Measurements from ENCODE around the gene HAUS3. TPM values are rescaled to one million over a fixed set of nuclear protein-coding genes. Genes with fewer than 3 reads are reported as not detected.

HAUS3 gene
- total RNA-seq, 1 donor from 2014 or later: 13.0 TPM

DNA sequence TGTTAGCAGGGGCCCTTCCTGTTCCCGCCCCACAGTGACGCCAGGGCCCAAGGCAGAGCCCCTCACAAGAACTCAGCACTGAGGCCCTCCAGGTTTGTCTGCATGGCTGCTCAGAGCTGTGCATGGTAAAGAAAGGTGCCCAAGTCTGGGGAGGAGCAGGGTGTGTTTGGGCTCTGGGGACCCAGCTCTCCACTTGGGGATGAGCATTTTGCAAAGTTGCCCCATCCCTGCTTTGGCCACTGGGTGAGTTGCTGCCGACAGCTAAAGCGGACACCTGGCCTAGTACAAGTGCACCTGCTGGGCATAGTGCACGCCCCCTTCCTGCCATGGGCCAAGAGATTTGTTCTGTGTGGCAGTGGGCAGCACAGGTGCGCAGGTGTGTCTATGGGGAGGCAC is 22.0 kb upstream of the HAUS3 start:
- H3K27me3 ChIP-seq: no peaks in the 10 kb centered on the region
- H3K4me3 ChIP-seq: no peak overlapping the region
- TF ChIP-seq, protein P1, sequence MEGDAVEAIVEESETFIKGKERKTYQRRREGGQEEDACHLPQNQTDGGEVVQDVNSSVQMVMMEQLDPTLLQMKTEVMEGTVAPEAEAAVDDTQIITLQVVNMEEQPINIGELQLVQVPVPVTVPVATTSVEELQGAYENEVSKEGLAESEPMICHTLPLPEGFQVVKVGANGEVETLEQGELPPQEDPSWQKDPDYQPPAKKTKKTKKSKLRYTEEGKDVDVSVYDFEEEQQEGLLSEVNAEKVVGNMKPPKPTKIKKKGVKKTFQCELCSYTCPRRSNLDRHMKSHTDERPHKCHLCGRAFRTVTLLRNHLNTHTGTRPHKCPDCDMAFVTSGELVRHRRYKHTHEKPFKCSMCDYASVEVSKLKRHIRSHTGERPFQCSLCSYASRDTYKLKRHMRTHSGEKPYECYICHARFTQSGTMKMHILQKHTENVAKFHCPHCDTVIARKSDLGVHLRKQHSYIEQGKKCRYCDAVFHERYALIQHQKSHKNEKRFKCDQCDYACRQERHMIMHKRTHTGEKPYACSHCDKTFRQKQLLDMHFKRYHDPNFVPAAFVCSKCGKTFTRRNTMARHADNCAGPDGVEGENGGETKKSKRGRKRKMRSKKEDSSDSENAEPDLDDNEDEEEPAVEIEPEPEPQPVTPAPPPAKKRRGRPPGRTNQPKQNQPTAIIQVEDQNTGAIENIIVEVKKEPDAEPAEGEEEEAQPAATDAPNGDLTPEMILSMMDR (IDR thresholded peaks at IDR 0.05): no peak
- DNase-seq: peak; percentile 60
- intact Hi-C loops (cut with DNase I): no loop called here
- no peak overlapping the region for H3K27ac ChIP-seq
- H3K4me1 ChIP-seq: peaks cover 49% of the 10 kb centered on the region
- peaks cover under 1% of the 10 kb centered on the region for H3K36me3 ChIP-seq
- no peak for ATAC-seq
- no peaks in the 10 kb centered on the region for H3K9me3 ChIP-seq

DNA sequence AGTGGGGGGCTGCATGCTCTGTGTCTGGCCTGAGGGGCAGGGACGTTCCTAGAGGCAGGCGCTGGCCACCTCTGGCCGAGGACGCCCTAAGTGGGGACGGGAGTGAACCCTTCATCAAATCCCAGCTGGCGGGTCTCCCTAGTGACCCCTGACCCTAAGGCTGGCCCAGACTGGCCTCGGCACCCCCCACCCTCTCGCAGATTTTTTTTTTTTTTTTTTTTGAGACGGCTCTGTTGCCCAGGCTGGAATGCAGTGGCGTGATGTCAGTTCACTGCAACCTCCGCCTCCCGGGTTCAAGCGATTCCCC is 21.0 kb upstream of the HAUS3 start:
- Histone ChIP-seq H3K4me1 (peaks cover 59% of the 10 kb centered on the region), H3K27me3 (no peaks in the 10 kb centered on the region), H3K4me3 (peak overlapping the region; percentile 74), H3K9me3 (no peaks in the 10 kb centered on the region), H3K36me3 (peaks cover 11% of the 10 kb centered on the region), H3K27ac (peak overlapping the region; percentile 93)
- ATAC-seq (no peak), DNase-seq (no peak)
- TF ChIP-seq, protein P1 (IDR thresholded peaks at IDR 0.05): no peak
- intact Hi-C loops (cut with DNase I): no loop called here

DNA sequence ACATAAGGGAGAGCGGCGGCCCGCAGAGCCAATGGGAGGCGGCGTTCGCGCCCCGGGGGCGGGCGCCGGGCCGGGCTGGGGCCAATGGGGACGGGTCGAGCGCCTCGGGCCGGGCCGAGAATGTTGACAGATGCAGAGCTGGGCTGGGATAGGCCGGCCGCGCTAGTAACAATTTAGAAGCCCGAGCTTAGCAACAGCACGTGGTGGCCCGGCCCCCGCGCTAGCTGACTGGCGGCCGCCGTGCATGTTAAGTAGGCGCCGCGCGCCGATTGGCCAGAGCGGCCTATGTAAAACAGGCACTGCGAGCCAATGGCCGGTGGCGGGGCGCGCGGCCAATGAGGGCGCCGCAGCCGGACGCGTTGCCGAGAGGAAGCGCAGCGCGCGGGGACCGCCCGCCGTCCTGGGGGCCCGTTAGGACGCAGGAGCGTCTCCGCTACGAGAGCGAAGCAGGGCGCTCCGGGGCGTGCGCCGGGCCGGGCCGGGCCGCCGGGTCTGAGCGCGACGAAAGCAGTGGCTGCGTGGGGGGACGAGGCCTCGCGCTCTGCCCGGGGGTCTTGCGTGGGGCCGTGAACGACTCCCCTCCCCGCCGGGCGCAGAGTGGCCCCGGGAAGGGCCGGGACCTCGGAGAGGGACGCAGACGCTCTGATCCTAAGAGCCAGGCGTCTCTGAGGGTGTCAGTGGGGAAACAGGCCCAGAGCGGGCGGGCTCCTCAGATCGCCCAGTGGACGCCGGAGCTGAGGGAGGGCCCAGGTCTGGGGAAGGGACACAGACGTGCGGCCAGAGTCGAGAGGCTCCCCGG is 20.4 kb upstream of the HAUS3 start:
- peaks cover 65% of the 10 kb centered on the region for H3K4me1 ChIP-seq
- peaks cover 11% of the 10 kb centered on the region for H3K36me3 ChIP-seq
- ATAC-seq (peak; percentile 94), DNase-seq (peak; percentile 100)
- TF ChIP-seq, protein P1 (IDR thresholded peaks at IDR 0.05): no peak
- peak overlapping the region; percentile 92 for H3K4me3 ChIP-seq
- no peaks in the 10 kb centered on the region for H3K27me3 ChIP-seq
- intact Hi-C loops (cut with DNase I): no loop called here
- H3K27ac ChIP-seq: peak overlapping the region; percentile 93
- no peaks in the 10 kb centered on the region for H3K9me3 ChIP-seq

DNA sequence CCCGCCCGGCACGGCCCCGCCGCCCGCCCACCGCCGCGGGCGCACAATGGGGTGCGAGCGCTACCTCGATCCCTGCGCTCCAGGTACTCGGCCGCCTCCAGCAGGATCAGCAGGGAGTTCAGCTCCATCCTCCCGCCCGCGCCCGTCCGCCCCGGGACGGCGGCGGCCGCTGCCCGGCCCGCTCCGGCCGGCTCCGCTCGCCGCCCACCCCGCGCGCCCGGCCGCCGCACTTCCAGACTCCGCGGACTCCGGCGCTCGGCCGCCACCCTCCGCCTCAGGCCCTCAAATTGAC is 19.9 kb upstream of the HAUS3 start, which contains the start of gene MXD4:
MXD4 (minus strand) TSS at position 257 of the 292 bp plus-strand sequence; CDS start at position 128, 129 bp downstream.
- intact Hi-C loops (cut with DNase I): no loop called here

DNA sequence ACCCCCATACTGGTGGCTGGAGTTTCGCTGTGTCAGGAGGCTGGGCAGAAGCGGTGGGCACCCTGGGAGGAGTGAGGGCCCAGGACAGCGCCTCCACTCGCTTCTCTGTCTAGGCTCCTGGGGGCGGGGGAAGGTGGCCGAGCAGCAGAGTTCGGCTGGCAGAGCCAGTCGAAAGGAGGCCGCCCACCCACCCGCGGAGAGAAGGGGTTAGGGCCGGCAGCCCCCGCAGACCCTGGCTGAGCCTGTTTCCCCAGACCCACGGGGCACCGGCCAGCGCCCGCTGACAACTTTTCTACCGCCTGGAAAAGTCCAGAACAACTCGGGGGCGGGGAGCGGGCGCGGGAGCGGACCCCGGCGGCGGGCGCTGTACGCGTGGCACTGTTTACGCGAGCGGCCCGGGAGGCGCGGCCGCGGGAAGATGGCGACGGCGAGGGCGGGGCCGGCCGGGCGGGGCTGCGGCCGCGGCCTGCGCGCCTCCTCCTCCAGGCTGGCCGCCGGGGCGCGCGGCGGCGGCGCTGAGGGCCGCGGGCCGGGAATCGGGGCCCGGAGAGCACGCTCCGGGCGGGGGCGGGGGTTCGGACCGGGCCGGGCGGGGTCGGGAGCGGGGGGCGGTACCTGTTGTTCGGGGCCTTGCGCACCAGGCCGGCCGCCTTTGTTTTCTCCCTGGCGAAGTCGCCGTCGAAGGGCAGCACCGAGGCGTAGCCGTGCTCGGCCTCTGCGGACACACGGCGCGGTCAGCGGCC is 19.4 kb upstream of the HAUS3 start:
- TF ChIP-seq, protein P1 (IDR thresholded peaks at IDR 0.05): no peak
- DNase-seq (peak; percentile 84), ATAC-seq (peak; percentile 24)
- H3K36me3 ChIP-seq: peaks cover 11% of the 10 kb centered on the region
- intact Hi-C loops (cut with DNase I): no loop called here
- H3K27me3 ChIP-seq: no peaks in the 10 kb centered on the region
- no peaks in the 10 kb centered on the region for H3K9me3 ChIP-seq
- peak overlapping the region; percentile 92 for H3K4me3 ChIP-seq
- peaks cover 70% of the 10 kb centered on the region for H3K4me1 ChIP-seq
- peak overlapping the region; percentile 91 for H3K27ac ChIP-seq

More for the DNA sequence above, 19.9 kb upstream of the HAUS3 start, which contains the start of gene MXD4:
- H3K9me3 ChIP-seq: no peaks in the 10 kb centered on the region
- no peak for DNase-seq
- peak within 1 kb of the TSS; percentile 92 for H3K4me3 ChIP-seq
- H3K4me1 ChIP-seq: peaks cover 70% of the 10 kb centered on the region
- TF ChIP-seq, protein P1 (IDR thresholded peaks at IDR 0.05): no peak
- peak within 1 kb of the TSS; percentile 93 for H3K27ac ChIP-seq
- no peaks in the 10 kb centered on the region for H3K27me3 ChIP-seq
- ATAC-seq: no peak
- peaks cover 11% of the 10 kb centered on the region for H3K36me3 ChIP-seq

All from upper lobe of right lung (tissue), 1 donor.